Fibroblast of skin of back (primary cell): ENCODE results near the gene MAGOH.
A peak's percentile ranks its signal among the peaks of the same experiment; 100 is the strongest.

Source experiments
- DNase-seq: peaks from one replicate; pipeline ENCODE4 v3.0.0-alpha.2; 2013

The MAGOH gene

GRCh38 chr1:53270873-53271272 lies 32.6 kb upstream of the MAGOH start:
- no peak for DNase-seq

DNA sequence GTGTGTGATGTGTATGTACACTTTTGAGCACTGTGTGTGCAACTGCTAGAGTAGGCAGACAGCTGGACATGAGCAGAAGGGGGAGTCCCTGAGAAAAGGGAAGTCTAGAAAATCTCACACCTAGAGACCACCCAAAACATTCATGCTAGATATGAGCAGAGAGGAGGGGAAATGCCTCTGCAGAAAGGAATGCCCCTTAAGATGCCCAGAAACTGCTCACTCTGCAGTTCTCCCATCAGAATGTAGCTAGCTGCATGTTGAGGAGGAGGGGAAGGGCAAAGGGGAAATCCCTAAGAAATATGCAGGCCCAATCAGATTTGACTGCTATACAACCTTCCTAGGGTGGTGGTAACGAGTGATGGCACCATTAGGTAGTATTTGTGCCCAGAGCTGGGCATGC lies 31.8 kb upstream of the MAGOH start:
- DNase-seq: no peak

DNA sequence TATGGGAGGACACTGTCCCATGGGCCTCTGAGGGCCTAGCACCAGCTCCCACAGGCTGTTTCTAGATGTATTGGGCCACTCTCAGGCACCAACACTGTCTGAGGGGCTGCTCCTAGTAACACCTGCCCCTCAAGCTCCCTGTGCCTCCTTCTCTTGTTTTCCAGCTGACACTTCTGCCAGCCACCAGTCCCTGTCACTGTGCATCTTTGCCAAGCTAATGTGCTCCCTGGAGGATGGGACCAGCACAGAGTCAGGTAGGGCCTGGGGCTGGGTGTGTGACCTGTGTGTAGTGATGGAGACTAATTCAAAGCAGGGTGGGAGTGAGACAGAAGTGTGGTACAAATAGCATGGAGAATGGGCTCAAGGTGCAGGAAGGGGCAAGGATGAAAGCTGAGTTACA lies 29.4 kb upstream of the MAGOH start:
- DNase-seq: no peak

- no peak for DNase-seq
These were observed 27.7 kb upstream of the MAGOH start for GRCh38 chr1:53266038-53266437.

DNA sequence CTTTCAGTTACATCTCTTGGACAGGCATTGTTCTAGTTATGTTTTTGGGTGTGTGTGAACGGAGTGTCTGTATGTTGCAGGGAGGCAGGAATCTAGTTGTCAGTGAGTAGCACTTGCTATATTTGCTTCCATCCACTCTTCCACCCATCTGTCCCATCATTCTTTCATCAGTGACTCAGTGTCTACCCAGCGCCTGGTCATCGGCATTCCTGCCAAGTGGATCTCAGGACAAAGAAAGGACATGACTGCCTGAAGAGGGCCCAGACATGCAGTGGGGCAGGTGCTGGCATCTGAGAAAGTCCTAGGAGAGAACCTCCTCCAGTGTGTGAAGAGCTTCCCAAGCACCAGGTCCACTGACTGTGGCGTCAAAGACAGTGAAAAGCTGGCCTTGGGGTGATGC lies 27.3 kb upstream of the MAGOH start:
- no peak for DNase-seq

DNA sequence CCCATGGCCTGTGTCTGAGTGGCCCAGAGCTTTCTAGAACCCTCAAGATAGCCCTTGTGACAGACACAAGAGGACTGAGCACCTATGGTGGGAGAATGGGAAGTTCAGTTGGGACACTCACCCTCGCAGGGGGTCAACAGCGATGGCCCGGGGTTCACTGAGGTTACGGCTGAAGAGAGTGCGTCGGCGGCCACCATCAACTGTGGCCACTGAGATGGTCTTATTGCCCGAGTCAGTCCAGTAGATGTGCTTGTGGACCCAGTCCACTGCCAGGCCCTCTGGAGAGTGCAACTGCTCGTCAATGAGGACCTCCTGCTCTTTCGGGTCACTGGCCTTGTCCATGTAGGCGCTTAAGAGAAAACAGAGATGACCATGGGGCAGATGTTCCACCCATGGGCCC lies 25.7 kb upstream of the MAGOH start:
- DNase-seq: no peak

GRCh38 chr1:53262000-53262399 lies 23.7 kb upstream of the MAGOH start:
- DNase-seq: no peak

- DNase-seq: no peak
These were observed 22.4 kb upstream of the MAGOH start for GRCh38 chr1:53260631-53261247.

DNA sequence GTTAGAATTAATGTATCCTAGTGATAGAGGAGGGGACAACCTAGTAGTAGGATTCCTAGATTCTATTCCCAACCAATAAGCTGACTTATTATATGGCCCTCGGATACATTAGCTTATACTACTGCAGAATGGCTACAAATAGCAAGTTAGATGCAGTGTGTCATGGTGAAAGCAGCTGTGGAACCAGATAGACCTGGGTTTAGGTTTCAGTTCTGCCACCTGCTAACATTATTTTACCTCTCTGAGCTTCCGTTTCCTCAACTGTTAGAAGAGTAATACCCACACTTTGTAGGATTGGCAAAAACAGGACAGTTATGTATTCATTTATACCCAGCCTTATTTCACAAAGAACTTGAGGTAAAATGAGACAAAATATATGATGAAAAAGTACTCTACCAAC lies 21.6 kb upstream of the MAGOH start:
- DNase-seq: no peak

GRCh38 chr1:53258216-53258615 lies 19.9 kb upstream of the MAGOH start:
- DNase-seq: no peak

DNA sequence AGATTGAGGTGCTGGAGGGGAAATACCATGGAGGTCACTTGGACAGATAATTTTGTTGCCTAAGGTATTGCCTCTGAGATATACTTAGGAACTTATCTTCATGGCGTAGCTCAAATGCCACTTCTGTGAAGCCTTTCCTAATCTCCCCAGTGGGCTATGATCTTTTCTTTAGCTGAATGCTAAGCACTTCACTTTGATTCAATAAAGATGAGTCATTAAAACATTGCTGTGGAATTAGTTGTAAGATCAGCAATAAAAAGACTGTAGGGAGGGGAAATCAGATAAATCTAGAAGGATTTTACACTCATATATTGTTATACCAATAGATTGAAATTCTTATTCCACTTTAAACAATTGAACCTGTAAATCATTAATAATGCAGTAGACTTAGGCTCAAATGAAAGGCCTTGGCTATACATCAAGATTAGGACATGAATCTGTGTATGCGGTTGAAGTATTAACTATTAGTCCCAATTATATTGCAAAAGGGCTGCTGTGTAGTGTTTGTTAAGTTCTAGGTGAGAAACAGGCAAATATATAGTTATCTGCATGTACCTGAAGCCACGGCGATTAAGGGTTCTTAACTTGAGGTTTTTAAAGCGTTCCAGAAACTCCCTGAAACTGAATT lies 19.2 kb upstream of the MAGOH start:
- DNase-seq: no peak

DNA sequence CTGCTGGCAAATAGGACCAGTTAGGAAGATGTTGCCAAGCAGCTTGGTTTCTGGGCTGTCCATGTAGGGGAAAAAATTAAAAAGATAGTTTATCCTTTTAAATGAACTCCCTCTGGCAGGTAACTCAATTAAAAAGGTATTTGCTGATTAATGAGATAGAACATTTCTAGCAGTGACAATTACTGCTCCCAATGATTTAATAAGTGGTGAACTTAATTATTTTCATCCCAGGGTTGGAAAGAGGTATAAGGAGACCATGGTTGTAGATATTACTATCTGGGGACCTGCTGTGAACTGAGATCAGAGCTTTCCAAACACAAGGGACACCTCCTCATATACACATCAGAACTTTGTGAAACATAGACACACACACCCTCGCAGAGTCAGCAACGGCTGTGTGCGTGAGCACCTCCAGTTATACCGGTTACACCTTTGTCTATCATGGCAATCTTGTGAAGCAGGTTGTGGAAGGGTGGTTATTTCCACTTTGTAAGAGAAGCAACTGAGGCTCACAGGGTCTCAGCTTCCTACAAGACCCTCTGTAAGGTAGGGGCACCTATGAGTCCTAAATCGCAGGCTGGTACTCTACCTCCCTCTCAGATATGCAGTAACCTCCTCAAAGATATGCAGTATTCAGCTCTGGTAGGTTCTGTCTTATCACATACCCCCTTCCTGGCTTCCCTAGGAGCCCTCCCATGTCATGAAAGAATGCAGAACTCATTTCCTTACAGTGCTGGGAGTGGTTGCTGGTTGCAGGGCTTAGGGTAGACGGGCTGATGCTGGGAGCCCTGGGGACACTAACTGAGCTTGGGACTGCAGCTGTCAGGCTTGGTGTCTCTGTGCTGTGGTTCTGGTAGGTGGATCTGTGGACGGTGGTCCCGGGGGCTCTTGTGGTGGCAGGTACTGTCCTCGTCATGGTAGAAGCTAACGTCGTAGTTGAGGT lies 18.5 kb upstream of the MAGOH start:
- no peak for DNase-seq

DNA sequence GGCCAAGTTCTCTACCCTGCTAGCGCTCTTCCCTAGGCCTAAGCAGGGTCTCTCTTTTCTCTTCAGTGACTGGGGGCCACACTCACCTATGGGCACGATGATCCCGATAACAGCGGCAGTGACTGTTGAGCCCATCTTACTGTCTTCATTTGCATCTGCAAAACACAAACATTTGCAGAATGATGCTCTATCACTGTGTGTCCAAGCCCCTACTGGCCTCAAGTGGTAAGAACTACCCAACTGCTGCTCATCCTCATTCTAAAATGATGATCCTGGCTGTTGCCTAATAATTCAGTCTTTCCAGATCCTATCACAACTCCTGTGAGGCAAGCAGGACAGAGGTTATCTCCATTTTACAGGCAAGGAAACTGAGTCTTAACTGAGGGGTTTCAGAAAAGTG lies 16.7 kb upstream of the MAGOH start:
- no peak for DNase-seq

GRCh38 chr1:53254011-53254640 lies 15.8 kb upstream of the MAGOH start:
- DNase-seq: peak; percentile 18

- DNase-seq: no peak
These were observed 12.0 kb upstream of the MAGOH start for GRCh38 chr1:53250325-53250724.

- DNase-seq: peak; percentile 18
These were observed 11.4 kb upstream of the MAGOH start for GRCh38 chr1:53249706-53250105.

GRCh38 chr1:53246261-53247134 lies 8.2 kb upstream of the MAGOH start:
- DNase-seq: peak; percentile 96

GRCh38 chr1:53244141-53244540 lies 5.8 kb upstream of the MAGOH start:
- DNase-seq: no peak

GRCh38 chr1:53242381-53242780 lies 4.1 kb upstream of the MAGOH start:
- no peak for DNase-seq

- no peak for DNase-seq
These were observed 3.5 kb upstream of the MAGOH start for GRCh38 chr1:53241828-53242227.

DNA sequence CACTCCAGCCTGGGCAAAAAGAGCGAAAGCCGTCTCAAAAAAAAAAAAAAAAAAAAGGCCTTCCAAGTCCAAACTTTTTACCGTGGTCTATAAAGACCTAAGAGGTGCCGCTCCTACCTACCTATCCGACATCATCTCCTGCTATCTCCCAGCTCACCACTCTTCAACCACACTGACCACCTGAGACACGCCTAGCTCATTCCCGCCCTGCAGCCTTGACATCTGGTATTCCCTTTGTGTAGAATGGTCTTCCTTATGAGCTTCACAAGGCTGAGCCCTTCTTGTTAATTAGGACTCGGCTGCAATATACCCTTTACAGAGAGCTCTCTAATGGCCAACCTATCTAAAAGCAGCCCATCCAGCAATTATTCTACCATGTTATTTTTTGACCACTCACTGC lies 680 bp downstream of the MAGOH start:
- DNase-seq: no peak

DNA sequence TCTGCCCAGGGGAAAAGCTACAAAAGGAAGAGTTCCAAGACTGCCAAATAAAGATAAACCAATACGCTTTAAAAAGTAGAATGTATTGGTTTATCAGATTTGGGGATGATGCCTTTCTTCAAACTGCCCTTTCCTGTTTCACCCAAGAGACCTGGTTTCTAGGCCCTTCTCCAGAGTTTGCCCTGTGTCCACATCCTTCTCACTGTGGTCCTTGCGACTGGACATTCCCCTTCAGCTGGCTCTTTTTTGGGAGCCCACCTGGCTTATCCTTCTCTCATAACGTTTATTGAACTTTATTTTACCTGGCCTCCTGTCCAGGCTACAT lies 17.4 kb downstream of the MAGOH start:
- no peak for DNase-seq
